HG03097 (cell line): ENCODE data around the gene ERP44.
A peak's percentile ranks its signal among the peaks of the same experiment; 100 is the strongest.
"Not testable (repeated sequence)": the region's sequence is repeated elsewhere in the genome, so short reads cannot be mapped to it uniquely, and the experiment has no call there.

ENCODE experiments used
- ATAC-seq: cut with Tn5 transposase; IDR thresholded peaks from one replicate; pipeline ENCODE4 v1.9.1; 2021; ENCODE audit not compliant: unreplicated experiment, low FRiP score

The ERP44 gene

GRCh38 chr9:100098887-100099721 lies at the start of gene ERP44, which contains the start of gene INVS:
Gene ERP44 (minus strand): TSS chr9:100099000. CDS start chr9:100098840, 160 bp downstream.
Gene INVS (plus strand): TSS chr9:100099243. CDS start chr9:100104522, 5,279 bp downstream.
- ATAC-seq = peak; percentile 93

DNA sequence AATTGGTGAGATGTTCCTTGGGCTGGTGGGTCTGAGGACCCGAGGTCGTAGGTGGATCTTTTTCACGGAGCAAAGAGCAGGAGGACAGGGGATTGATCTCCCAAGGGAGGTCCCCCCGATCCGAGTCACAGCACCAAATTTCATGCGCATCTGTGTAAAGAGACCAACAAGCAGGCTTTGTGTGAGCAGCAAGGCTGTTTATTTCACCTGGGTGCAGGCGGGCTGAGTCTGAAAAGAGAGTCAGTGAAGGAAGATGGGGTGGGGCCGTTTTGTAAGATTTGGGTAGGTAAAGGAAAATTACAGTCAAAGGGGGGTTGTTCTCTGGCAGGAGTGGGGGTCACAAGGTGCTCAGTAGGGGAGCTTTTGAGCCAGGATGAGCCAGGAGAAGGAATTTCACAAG lies 47.2 kb upstream of the ERP44 start:
- ATAC-seq = not testable (repeated sequence)

- ATAC-seq = not testable (repeated sequence)
Observed at GRCh38 chr9:100145167-100145934, 46.6 kb upstream of the ERP44 start.

DNA sequence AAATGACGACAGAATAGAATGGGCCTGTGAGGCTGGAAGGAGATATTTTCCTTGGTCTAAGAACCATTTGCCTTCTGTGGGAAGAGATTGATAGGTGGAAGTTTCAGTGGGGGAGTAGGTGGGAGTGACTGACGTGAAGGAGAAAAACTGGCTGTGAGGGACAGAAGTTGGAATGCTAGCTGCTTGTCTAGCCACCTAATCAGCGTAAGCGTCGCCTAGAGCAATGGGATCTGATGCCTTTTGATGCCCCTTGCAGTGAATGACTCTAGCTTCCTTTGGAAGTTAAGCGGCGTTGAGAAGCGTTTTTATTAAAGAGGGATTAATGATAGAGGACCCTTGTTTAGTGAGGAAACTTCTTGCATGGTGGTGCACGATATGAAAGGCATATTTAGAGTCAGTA lies 43.1 kb upstream of the ERP44 start:
- not testable (repeated sequence) for ATAC-seq

DNA sequence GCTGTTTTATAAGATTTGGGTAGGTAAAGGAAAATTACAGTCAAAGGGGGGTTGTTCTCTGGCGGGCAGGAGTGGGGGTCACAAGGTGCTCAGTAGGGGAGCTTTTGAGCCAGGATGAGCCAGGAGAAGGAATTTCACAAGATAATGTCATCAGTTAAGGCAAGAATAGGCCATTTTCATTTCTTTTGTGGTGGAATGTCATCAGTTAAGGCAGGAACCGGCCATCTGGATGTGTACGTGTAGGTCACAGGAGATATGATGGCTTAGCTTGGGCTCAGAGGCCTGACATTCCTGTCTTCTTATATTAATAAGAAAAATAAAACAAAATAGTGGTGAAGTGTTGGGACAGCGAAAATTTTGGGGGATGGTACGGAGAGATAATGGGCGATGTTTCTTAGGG lies 41.5 kb upstream of the ERP44 start:
- not testable (repeated sequence) for ATAC-seq

DNA sequence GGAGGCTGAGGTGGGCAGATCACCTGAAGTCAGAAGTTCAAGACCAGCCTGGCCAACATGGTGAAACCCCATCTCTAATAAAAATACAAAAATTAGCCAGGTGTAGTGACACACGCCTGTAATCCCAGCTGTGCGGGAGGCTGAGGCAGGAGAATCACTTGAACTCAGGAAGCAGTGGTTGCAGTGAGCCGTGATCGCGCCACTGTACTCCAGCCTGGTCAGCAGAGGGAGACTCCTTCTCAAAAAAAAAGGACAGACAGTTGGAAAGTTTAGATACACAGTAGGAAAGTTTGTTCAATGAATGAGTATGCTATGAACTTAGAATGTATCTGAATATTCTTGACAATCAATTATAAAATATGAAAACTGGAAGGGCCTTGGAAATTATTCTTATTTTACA lies 38.0 kb upstream of the ERP44 start:
- ATAC-seq = not testable (repeated sequence)

DNA sequence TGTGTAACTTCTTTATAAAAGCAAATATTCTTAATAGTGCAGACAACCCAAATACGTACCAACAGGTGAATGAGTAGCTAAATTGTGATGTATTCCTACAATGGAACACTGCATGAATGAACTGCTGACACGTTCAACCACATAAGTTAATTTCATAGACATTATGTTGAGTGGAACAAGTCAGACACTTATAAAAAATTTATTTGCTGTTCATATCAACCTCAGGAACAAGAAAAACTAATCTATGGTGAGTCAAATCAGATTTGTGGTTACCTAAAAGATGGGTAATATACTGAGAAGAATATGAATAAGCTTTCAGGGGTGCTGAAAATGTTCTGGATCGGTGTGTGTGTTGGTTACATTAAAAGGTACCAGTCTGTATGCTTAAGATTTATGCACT lies 35.9 kb upstream of the ERP44 start:
- no peak for ATAC-seq

DNA sequence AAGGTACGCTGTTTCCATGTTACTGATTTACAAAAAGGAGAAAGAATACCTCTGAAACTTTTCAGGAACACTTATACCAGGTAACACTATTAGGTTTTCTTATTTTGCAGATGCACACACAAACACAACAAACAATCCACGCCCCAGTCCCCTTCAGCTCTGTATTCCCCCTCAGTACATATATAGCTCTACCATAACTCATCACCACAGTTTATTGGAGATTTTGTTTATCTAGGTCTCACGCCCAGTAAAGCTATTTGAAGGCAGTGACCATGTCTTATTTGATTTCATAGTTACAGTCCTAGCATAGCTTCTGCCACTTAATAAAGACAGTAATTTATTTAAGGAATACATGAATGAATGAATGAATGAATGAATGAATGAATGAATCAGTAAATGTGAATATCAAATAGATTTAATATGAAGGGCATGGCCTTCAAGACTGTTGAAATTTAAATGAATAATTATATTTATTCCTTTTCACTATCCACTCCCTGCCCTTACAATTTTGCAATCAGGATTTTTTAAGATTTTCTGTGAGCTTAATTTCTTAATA lies 33.2 kb upstream of the ERP44 start:
- no peak for ATAC-seq

DNA sequence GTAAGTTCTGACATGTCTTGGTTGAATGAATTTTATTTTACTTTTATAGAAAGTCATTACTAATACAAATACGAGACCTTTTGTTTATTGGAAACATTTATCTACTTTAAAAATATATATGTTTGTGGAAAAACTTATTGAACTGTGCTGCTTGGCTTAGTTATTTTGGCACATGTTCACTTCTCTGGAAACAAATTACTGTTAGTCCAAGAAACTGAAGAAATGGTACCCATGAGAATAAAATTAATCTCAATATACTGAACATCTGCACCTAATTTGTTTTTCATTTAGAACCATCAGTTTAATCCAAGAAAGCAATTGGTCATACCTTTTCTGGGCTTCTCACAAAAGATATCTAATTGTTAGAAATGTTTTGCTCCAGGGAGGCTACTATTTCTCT lies 32.4 kb upstream of the ERP44 start:
- no peak for ATAC-seq

GRCh38 chr9:100129772-100130171 lies 31.0 kb upstream of the ERP44 start:
- no peak for ATAC-seq

DNA sequence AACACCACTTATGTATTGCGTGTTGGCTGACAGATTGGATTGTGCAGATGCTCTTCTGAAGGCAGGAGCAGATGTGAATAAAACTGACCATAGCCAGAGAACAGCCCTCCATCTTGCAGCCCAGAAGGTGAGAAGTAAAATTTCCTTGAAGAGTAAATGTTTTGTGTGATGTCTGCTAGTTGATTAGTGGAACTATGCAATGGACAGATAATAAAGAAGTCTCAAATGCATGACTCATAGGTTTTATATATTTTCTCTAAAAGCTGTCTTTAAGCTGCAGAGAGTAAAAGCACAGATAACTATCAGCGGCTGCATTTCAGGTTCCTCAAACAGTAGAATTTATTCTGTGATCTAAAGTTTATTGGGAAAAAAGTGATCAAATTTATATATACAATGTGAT lies 27.6 kb upstream of the ERP44 start:
- ATAC-seq = no peak

DNA sequence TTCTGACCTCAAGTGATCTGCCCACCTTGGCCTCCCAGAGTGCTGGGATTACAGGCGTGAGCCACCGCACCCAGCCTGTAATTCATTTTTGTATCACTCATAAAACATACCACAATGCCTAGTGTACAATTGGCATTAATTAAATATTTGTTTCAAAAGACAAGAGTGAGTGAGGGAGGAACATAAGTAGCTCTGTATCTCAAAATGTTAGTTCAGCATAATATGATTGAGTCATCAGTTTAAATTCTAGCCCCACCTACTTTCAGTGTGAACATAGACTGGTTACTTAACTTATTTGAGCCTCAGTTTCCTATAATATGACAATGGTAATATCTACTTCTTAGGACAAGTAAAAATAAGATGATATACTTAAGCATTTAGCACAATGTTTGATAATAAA lies 27.1 kb upstream of the ERP44 start:
- no peak for ATAC-seq

DNA sequence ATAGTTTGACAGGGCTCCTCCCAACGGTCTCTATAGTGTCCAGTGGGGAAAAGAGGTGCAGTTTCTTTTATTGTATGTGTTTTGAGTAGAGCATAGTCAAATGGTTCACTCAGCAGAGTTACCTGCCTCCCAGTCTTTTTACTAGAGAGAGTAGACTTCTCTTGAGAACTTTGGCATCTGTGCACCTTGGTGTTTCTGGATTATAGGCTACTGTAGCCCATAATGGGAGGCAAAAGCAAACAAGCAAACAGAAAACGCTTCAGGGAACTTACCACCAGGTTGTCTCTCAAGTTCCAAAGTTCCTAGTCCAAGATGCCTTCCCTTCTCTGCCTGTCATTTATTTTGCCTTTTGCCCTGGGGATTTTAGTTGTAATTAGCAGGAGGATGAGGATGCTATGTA lies 26.4 kb upstream of the ERP44 start:
- no peak for ATAC-seq

GRCh38 chr9:100120286-100120685 lies 21.5 kb upstream of the ERP44 start:
- ATAC-seq = no peak

GRCh38 chr9:100117316-100117715 lies 18.5 kb upstream of the ERP44 start:
- ATAC-seq = no peak

DNA sequence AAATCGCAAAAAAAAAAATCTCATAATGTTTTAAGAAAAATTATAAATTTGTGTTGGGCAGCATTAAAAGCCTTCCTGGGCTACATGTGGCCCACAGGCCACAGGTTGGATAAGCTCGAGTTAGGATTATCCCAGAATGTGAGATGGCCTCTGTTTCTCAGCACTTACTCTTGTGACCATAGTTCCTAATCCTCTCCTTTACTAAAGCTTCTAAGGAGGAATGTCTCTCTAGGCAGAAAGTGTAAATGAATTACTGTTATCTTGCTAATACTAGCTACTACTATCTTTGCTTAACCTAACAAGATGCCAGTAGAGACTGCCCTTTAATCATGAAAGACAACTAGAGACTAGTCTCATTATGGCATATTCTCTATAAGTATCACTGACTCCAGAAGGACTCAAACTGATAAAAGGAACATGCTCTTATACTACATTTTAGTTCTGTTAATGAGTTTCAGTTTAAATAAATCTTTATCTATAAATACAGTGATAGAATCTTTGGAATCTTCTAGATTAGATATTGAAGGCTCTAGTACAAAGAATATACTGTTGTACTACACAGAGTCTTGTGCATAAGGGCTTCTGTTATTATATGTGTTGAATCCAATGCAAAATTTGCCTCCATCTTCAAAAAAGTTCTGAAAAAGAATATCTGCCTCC lies 14.0 kb upstream of the ERP44 start:
- no peak for ATAC-seq

GRCh38 chr9:100111235-100111634 lies 12.4 kb upstream of the ERP44 start:
- ATAC-seq = no peak

DNA sequence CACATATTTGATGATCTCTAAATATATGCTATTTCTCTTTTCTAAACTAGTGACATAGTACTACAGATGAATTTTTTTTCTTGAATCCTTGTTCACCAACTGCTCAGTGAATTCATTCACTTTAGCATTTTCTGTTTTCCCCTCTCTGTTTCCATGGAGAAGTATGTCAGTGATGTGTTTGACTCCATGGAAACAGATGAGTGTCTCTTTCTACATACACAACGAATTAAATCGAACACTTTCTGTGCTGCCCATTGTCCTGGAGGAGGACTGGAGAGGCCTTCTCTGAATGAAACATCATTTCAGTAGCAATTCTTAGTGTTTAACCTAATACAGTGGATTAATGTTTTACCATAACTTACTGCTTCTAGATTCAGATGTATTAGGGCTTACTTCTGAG lies 9.8 kb upstream of the ERP44 start:
- ATAC-seq = no peak

- ATAC-seq = no peak
Observed at GRCh38 chr9:100106616-100107015, 7.8 kb upstream of the ERP44 start.

DNA sequence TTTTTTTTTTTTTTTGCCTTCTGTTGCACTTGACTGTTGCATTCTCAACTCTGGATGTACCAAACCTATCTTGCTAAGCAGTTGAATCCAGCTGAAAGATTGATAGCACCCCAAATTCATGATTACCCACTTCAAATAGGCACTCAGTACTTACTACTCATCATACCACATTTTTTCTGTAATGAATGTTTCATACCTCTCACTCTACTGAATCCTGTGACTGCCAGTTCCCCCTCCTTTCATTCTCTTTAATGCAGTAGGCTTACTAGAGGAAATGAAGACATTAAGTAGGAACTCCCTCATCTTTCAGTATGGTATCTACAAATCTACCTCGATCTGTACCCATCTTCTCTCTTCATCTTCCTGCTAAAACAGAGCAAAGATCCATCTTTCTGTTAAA lies 7.1 kb upstream of the ERP44 start:
- no peak for ATAC-seq

GRCh38 chr9:100104314-100104713 lies 5.5 kb upstream of the ERP44 start:
- ATAC-seq = no peak
